DND-41 (cell line): ENCODE data around the gene AUH.

Source experiments
- EZH2 ChIP-seq: IDR thresholded peaks from 3 replicates; pipeline ENCODE4 v1.6.1; 2012; ENCODE audit warnings: borderline replicate concordance, low read depth, mild to moderate bottlenecking, moderate library complexity, low read length, inconsistent platforms; ENCODE audit not compliant: severe bottlenecking
- TF ChIP-seq, protein P1 (sequence below): IDR thresholded peaks from 2 replicates; pipeline ENCODE4 v1.5.1; 2012; ENCODE audit warnings: borderline replicate concordance, low read length, moderate library complexity, mild to moderate bottlenecking; ENCODE audit not compliant: poor library complexity, severe bottlenecking; ENCODE audit errors: extremely low read depth

DNA sequence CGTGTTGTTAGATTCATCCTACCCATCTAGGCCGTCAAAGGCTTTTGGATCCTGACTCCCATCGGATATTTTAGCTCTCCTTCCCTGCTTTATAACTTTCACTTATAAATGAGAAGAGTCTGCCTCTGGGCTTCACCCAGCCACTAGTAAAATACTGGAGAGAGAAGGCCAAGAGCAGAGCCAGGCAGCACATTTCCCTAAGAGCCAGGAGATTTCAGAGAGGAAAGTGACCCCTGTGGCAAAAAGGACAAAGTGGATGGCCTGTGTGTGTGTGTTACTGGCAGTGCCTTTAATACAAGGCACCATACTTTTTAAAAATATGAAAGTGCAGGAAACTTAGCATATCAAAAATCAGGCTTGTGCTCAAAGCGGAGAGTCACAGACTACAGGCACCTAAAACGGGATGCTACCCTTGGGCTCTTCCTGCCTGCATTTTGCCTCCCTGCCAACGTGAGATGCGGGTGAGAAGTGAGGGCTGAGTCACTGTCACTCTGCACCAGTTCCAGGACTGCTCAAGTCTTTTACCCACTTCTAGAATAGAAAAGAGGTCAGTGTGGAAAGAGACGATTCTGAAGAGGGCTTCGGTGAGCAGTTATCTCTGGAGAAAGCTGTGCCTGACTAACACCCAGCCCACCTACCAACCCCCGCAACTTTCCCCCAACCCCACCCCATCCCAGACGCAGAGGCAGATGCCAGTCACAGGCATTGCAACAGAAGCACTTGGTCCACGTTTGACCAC is 46.0 kb upstream of the AUH start:
- TF ChIP-seq, protein P1, sequence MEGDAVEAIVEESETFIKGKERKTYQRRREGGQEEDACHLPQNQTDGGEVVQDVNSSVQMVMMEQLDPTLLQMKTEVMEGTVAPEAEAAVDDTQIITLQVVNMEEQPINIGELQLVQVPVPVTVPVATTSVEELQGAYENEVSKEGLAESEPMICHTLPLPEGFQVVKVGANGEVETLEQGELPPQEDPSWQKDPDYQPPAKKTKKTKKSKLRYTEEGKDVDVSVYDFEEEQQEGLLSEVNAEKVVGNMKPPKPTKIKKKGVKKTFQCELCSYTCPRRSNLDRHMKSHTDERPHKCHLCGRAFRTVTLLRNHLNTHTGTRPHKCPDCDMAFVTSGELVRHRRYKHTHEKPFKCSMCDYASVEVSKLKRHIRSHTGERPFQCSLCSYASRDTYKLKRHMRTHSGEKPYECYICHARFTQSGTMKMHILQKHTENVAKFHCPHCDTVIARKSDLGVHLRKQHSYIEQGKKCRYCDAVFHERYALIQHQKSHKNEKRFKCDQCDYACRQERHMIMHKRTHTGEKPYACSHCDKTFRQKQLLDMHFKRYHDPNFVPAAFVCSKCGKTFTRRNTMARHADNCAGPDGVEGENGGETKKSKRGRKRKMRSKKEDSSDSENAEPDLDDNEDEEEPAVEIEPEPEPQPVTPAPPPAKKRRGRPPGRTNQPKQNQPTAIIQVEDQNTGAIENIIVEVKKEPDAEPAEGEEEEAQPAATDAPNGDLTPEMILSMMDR = no peak
- no peak for TF ChIP-seq EZH2
